Activated CD8-positive, alpha-beta memory T cell treated with anti-CD3 and anti-CD28 coated beads, Interleukin-2, amount 50 U/mL, for 4 hours (primary cell): ENCODE results near the gene CREB3L2.
"Not testable (repeated sequence)": the region's sequence is repeated elsewhere in the genome, so short reads cannot be mapped to it uniquely, and the experiment has no call there.

Experiments used
- DNase-seq: peaks from one replicate; pipeline ENCODE4 v3.0.0-alpha.2; 2020

CREB3L2 gene

GRCh38 chr7:137928626-137929025 lies 73.3 kb downstream of the CREB3L2 start:
- no peak for DNase-seq

- no peak for DNase-seq
Observed at GRCh38 chr7:137927386-137927785, 74.5 kb downstream of the CREB3L2 start.

DNA sequence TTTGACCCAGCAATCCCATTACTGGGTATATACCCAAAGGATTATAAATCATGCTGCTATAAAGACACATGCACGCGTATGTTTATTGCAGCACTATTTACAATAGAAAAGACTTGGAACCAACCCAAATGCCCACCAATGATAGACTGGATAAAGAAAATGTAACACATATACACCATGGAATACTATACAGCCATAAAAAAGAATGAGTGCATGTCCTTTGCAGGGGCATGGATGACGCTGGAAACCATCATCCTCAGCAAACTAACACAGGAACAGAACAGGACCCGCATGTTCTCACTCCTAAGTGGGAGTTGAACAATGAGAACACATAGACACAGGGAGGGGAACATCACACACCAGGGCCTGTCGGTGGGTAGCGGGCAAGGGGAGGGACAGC lies 75.7 kb downstream of the CREB3L2 start:
- not testable (repeated sequence) for DNase-seq

GRCh38 chr7:137925754-137926153 lies 76.1 kb downstream of the CREB3L2 start:
- DNase-seq: no peak

DNA sequence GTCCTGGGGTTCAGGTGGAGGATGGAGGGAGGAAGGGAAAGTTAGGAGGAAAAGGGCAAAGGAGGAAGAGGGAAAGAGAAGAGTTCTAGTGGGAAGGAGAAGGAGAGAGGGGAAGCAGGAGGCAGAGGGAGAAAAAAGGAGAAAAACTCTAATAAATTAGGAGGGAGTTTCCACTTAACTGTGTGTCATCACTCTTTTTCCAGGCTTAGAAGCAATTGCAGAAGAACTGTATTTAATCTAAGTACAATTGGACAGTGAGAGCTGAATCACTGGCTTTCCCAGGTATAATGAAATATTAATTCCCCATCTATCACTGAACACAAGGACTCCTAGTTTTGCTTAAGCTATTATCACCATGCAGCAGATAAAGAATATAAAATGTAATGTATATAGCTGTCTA lies 76.8 kb downstream of the CREB3L2 start:
- no peak for DNase-seq

DNA sequence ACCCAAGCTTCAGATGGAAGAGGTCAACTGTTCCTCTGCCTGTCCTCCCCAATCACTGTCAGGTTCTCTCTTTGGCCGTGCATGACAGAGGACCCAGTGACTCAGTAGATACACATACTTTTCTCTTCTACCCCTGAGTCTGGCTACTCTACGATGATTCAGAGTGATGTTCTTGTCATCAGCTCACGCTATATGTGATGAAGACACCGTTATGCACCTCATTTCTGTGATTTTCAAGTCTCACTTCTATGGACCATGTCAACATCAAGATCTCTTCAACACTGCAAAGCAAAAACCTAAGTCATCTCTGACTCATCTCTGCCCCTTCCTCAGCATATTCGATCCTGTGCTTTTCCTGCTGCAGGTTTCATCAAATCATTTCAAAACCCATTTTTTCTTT lies 78.5 kb downstream of the CREB3L2 start:
- no peak for DNase-seq

- DNase-seq: no peak
Observed at GRCh38 chr7:137920637-137921399, 81.1 kb downstream of the CREB3L2 start.

- DNase-seq: no peak
Observed at GRCh38 chr7:137919987-137920386, 81.9 kb downstream of the CREB3L2 start.

GRCh38 chr7:137916980-137917645 lies 84.8 kb downstream of the CREB3L2 start:
- DNase-seq: no peak

DNA sequence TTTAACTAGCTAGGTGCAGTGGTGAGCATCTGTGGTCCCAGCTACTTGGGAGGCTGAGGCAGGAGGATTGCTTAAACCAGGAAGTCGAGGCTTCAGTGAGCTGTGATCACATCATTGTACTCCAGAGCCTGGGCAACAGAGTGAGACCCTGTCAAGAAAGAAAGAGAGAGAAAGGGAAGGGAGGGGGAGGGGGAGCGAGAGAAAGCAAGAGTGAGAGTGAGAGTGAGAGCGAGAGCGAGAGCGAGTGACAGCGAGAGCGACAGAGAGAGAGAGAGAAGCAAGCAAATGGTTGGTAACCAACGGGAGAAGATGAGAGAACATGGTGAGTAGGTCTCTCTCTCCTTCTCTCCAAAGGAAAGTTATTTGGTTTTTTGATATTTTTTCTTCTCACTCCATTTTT lies 85.3 kb downstream of the CREB3L2 start:
- no peak for DNase-seq

DNA sequence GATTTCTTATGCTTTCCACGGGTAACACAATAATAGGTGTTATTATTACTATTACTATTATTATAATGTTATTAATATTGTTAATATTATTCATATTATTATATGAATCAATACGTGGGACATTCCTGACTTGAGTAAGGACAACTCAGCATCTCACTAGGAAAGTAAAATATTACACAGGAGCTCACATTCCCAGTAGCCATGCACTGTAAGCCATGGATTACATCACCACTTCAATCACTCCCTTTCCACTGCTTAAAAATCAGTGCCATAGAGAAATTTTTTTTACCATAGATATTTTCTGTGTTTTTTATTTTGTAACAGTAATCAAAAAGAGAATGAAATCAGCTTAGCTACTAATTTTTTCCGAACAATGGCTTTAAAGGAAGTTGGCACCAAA lies 86.6 kb downstream of the CREB3L2 start:
- DNase-seq: no peak

DNA sequence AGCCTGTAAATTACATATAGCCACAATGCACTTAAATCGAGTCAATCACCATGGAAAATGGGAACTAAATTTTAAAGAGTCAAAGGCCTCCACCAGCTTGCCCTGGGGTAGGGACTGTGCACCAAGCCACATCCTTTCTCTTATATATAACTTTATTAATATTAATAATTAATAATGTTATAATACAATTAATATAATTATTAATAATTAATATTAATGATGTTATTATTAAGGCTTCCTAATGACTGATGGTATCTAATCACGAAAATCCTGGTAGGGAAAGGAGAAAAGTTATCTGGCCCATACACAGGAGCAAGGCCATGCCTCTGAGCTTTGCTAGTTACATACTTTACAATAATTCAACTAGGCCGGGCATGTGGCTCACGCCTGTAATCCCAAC lies 87.9 kb downstream of the CREB3L2 start:
- no peak for DNase-seq

DNA sequence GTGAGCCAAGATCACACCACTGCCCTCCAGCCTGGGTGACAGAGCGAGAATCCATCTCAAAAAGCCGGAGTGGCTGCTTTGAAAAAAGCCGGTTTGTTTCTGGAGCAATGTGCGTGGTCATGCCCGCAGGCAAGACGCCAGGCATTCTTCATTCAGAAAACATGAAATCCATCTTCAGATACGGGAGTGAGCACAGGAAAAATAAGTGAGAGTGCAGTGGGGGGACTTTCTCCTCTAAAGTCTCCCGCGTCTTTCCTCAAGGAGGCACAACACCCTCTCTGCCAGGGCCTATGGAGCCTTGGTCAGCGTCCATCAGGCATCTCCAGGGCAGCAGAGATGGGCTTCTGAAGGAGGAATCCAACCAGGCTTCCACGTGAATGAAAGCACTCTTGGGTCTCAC lies 92.8 kb downstream of the CREB3L2 start:
- DNase-seq: no peak

DNA sequence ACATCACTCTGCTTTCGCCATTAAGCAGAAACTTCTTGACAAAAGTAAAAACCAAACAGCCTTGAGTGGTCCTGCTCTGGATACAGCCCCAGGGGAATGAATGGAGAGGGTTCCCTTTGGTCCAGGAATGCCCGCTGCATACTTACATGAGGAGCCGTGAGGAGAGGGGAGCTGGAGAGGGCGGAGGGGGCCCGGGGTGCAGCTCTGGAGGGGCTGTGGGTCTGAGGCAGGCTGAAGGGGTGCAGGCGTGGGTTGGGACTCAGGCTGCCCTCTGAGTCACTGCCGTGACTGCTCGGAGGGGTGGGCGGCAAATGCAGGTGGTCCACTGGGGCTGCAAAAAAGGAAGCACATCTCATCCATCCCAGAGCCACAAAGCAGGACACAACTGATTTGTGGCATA lies 93.8 kb downstream of the CREB3L2 start:
- no peak for DNase-seq

- DNase-seq: not testable (repeated sequence)
Observed at GRCh38 chr7:137906636-137907035, 95.2 kb downstream of the CREB3L2 start.

DNA sequence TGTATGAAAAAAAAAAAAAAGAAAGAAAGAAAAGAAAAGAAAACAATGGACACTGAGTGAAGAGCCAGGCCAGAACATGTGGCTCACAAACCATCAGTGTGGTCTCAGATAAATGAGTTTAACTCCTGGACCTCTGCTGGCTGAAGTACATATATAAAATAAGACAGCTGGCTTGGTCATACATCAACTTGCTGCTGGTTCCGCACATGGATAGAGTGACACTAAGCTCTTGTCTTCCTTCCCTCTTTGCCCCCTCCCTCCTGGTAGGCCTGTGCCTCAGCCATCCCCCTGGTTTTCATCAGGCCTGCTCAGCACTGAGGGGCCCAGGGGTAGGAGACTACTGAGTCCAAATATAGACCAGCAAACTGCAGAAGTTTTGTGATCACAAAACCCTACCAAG lies 97.1 kb downstream of the CREB3L2 start:
- DNase-seq: no peak

DNA sequence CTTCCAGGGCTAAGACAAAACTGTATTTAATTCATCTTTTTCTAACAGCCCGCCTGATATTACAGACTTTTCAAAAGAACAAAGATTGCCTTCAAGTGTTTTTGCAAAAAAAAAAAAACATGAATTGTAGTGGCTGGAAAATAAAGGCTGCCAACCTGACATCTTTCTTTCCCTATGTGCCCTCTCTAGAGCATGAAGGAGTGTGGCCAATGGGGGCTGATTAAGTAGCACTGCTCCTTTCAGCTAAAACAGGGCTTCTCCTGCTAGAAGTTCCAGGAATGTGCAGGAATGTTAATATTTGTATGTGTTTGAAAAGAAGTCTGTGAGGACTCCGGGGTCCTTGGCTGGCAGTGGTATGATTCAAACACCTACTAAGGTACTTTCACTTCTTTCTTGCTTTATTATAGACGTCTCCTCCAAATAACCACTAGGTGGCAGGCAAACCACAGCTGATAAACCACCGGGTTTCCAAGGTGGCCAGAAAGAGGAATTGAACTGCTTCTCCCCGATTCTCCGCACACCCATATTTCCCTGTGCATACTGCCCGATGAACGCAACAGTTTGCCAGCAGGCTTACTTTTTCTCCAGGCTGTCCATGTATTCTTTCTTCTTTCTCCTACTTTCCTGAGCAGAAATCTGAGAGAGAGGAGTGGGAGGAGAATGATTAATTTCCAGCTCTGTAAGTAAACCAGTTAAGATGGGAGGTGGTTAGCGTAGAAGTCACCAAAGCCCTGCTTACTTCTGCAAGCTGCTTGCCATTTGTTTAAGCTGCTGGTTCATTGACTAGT lies 98.3 kb downstream of the CREB3L2 start:
- peak; percentile 44 for DNase-seq

GRCh38 chr7:137900137-137900536 lies 101.7 kb downstream of the CREB3L2 start:
- no peak for DNase-seq

DNA sequence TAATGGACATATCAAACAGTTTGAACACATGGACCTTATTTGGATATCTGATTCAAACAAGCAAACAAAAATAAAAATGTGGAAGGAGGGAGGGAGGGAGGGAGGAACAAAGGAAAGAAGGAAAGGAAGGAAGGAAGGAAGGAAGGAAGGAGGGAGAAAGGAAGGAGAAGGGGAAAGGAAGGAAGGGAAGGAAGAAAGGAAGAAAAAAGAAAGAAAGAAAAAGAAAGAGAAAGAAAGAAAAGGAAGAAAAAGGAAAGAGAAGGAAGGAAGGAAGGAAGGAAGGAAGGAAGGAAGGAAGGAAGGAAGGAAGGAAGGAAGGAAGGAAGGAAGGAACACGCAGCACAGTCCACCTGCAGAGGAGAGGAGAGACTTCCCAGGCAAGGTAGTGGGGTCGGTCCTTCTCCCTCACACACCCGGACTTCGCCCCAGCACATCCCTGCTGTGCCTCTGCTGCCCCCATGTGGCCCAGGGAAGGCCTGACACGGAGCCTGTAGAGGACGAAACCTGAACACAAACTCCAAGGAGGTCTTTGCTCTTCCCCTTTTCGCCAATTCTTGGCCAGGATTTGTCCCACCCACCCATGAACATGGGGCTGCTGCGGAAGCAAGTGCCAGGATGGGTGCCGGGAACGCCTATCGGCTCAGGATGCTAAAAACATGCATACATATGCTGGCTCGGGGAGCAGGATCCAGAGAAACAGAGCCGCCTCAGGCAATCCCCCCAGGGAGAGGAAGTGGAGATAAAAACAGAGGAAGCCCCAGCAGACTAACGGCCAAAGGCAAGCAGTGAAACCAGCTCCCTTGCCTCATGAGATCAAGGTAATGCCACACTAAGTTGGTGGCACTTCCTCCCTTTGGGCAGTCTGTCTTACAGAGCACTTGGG lies 102.8 kb downstream of the CREB3L2 start:
- DNase-seq: peak; percentile 81

- DNase-seq: no peak
Observed at GRCh38 chr7:137895301-137896221, 106.3 kb downstream of the CREB3L2 start.

- DNase-seq: no peak
Observed at GRCh38 chr7:137893143-137893742, 108.6 kb downstream of the CREB3L2 start.
